ENCODE measurements around the gene RNF38.
"Not testable (repeated sequence)": the region's sequence is repeated elsewhere in the genome, so short reads cannot be mapped to it uniquely, and the experiment has no call there.

GRCh38 chr9:36321903-36322302 lies 78.2 kb downstream of the RNF38 start:
- TF ChIP-seq, protein P1, sequence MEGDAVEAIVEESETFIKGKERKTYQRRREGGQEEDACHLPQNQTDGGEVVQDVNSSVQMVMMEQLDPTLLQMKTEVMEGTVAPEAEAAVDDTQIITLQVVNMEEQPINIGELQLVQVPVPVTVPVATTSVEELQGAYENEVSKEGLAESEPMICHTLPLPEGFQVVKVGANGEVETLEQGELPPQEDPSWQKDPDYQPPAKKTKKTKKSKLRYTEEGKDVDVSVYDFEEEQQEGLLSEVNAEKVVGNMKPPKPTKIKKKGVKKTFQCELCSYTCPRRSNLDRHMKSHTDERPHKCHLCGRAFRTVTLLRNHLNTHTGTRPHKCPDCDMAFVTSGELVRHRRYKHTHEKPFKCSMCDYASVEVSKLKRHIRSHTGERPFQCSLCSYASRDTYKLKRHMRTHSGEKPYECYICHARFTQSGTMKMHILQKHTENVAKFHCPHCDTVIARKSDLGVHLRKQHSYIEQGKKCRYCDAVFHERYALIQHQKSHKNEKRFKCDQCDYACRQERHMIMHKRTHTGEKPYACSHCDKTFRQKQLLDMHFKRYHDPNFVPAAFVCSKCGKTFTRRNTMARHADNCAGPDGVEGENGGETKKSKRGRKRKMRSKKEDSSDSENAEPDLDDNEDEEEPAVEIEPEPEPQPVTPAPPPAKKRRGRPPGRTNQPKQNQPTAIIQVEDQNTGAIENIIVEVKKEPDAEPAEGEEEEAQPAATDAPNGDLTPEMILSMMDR (IDR thresholded peaks at IDR 0.05), result not testable (repeated sequence)
- not testable (repeated sequence) for TF ChIP-seq POLR2A (IDR thresholded peaks at IDR 0.05)
